GM23338 (cell line): ENCODE measurements around the gene IL16. TPM values are rescaled to one million over a fixed set of nuclear protein-coding genes. Genes with fewer than 3 reads are reported as not detected.

ENCODE experiments used
- ATAC-seq: fragments of 200-7000 bp; cut with Tn5 transposase; 3 replicates; pipeline ENCODE4 v1.9.1; 2020
- DNase-seq: peaks from one replicate; pipeline ENCODE4 v3.0.0-alpha.2; 2015; ENCODE audit warnings: low spot score
- H2AFZ ChIP-seq: fragments of 200-600 bp; sonication (generic); 2 replicates; pipeline ENCODE4 v1.8.0; 2016; ENCODE audit warnings: antibody characterized with exemption, mild to moderate bottlenecking, moderate library complexity
- H3F3A ChIP-seq: fragments of 200-600 bp; sonication (generic); replicated peaks from 2 replicates; pipeline ENCODE4 v1.8.0; 2017; ENCODE audit warnings: antibody characterized with exemption, mixed run types, low read depth
- H3K27ac ChIP-seq: fragments of 200-600 bp; sonication (generic); 2 replicates; pipeline ENCODE4 v1.6.1; 2016; ENCODE audit warnings: low read depth
- H3K27me3 ChIP-seq: fragments of 200-600 bp; sonication (generic); 2 replicates; pipeline ENCODE4 v1.8.0; 2016; ENCODE audit warnings: mild to moderate bottlenecking, mixed run types, moderate library complexity; ENCODE audit not compliant: insufficient read depth
- H3K36me3 ChIP-seq: fragments of 200-600 bp; sonication (generic); 2 replicates; pipeline ENCODE4 v1.8.0; 2016; ENCODE audit warnings: mild to moderate bottlenecking; ENCODE audit not compliant: insufficient read depth
- H3K4me1 ChIP-seq: fragments of 200-600 bp; sonication (generic); 2 replicates; pipeline ENCODE4 v1.8.0; 2016; ENCODE audit warnings: mild to moderate bottlenecking, moderate library complexity; ENCODE audit not compliant: insufficient read depth
- H3K4me2 ChIP-seq: fragments of 200-600 bp; sonication (generic); 2 replicates; pipeline ENCODE4 v1.7.1; 2017; ENCODE audit warnings: mixed run types
- H3K4me3 ChIP-seq: fragments of 200-600 bp; sonication (generic); 2 replicates; pipeline ENCODE4 v1.6.1; 2016; ENCODE audit warnings: mixed run types
- H3K79me2 ChIP-seq: fragments of 200-600 bp; sonication (generic); replicated peaks from 2 replicates; pipeline ENCODE4 v1.8.0; 2017; ENCODE audit warnings: mild to moderate bottlenecking; ENCODE audit not compliant: insufficient read depth
- H3K9me2 ChIP-seq: fragments of 200-600 bp; sonication (generic); 2 replicates; pipeline ENCODE4 v1.8.0; 2017; ENCODE audit not compliant: insufficient read depth
- H4K20me1 ChIP-seq: fragments of 200-600 bp; sonication (generic); replicated peaks from 2 replicates; pipeline ENCODE4 v1.8.0; 2017; ENCODE audit warnings: mild to moderate bottlenecking; ENCODE audit not compliant: insufficient read depth
- H3K27ac Mint-ChIP-seq: 2 replicates; pipeline ENCODE4 v1.8.0; 2020; ENCODE audit warnings: inconsistent platforms, mild to moderate bottlenecking, moderate library complexity, mixed read lengths
- H3K27me3 Mint-ChIP-seq: 3 replicates; pipeline ENCODE4 v1.8.0; 2022; ENCODE audit warnings: low read depth, mild to moderate bottlenecking, moderate library complexity, mixed read lengths, inconsistent platforms; ENCODE audit not compliant: insufficient read depth, poor library complexity
- H3K36me3 Mint-ChIP-seq: 3 replicates; pipeline ENCODE4 v1.8.0; 2021; ENCODE audit warnings: low read depth, mild to moderate bottlenecking, inconsistent platforms, moderate library complexity, mixed read lengths
- H3K4me1 Mint-ChIP-seq: 3 replicates; pipeline ENCODE4 v1.8.0; 2020; ENCODE audit warnings: mild to moderate bottlenecking, inconsistent platforms, mixed read lengths
- H3K4me3 Mint-ChIP-seq: 3 replicates; pipeline ENCODE4 v1.8.0; 2021; ENCODE audit warnings: moderate library complexity, mild to moderate bottlenecking, inconsistent platforms, mixed read lengths
- H3K9me3 Mint-ChIP-seq: 3 replicates; pipeline ENCODE4 v1.8.0; 2020; ENCODE audit warnings: moderate library complexity, mild to moderate bottlenecking, inconsistent platforms, mixed read lengths
- CREB1 ChIP-seq: fragments of 250-450 bp; sonication (Bioruptor Pico); IDR thresholded peaks from 2 replicates; pipeline ENCODE4 v1.5.0; 2020; ENCODE audit warnings: low read depth, mild to moderate bottlenecking, moderate library complexity
- CTCF ChIP-seq, 2 experiments: fragments of 200-600 bp in 1 of 2; sonication (generic) in 1 of 2; conservative IDR thresholded peaks; 2 replicates each; pipeline versions ENCODE4 v1.5.1 to v1.6.1; 2016 to 2017; ENCODE audit warnings: antibody characterized with exemption in 2 of 2, low read depth in 2 of 2, mild to moderate bottlenecking in 2 of 2, moderate library complexity in 1 of 2
- ETS1 ChIP-seq: IDR thresholded peaks from 2 replicates; pipeline ENCODE4 v1.6.1; 2016; ENCODE audit warnings: antibody characterized with exemption
- EZH2phosphoT487 ChIP-seq: fragments of 200-600 bp; sonication (generic); IDR thresholded peaks from one replicate; pipeline ENCODE4 v1.8.1; 2018; ENCODE audit warnings: antibody characterized with exemption; ENCODE audit not compliant: unreplicated experiment
- JUNB ChIP-seq: IDR thresholded peaks from one replicate; pipeline ENCODE4 v1.6.1; 2016; ENCODE audit warnings: antibody characterized with exemption; ENCODE audit not compliant: unreplicated experiment
- POLR2AphosphoS5 ChIP-seq: IDR thresholded peaks from 2 replicates; pipeline ENCODE4 v1.6.1; 2016; ENCODE audit warnings: antibody characterized with exemption, low read depth
- REST ChIP-seq: IDR thresholded peaks from one replicate; pipeline ENCODE4 v1.6.1; 2018; ENCODE audit warnings: antibody characterized with exemption; ENCODE audit not compliant: unreplicated experiment
- STAT1 ChIP-seq: IDR thresholded peaks from one replicate; pipeline ENCODE4 v1.6.1; 2016; ENCODE audit warnings: antibody characterized with exemption; ENCODE audit not compliant: unreplicated experiment
- polyA plus RNA-seq: library from polyadenylated mRNA; unstranded; fragments of >200 nt; fragmentation: Nextera tagmentation; extraction: Ambion mirVana; gene quantifications from 2 replicates; pipeline ENCODE4 v1.2.1, GENCODE V29; 2016
- total RNA-seq: library from RNA; depleted of rRNA; stranded (reverse); fragments of >200 nt; shearing (Covaris generic); gene quantifications from 2 replicates; pipeline ENCODE4 v1.2.3, GENCODE V29; 2014
- TF ChIP-seq, protein P1 (sequence below): fragments of 250-450 bp; sonication (Bioruptor Pico); IDR thresholded peaks from 2 replicates; pipeline ENCODE4 v1.5.0; 2020; ENCODE audit warnings: mild to moderate bottlenecking, moderate library complexity

Gene IL16
- total and polyA plus RNA-seq, 2 experiments from 2014 or later, result 0.29 TPM; not detected in 1

- ATAC-seq, result no peak
- no peak for DNase-seq
- H3K36me3 Mint-ChIP-seq, result no peaks in the 10 kb centered on the region
- Histone ChIP-seq H3K4me2 (no peak overlapping the region), H3K4me1 (peaks cover 15% of the 10 kb centered on the region; the same call in 1 of the 2 replicates), H3K36me3 (no peaks in the 10 kb centered on the region), H3K27ac (no peak overlapping the region), H3K27me3 (no peaks in the 10 kb centered on the region), H3K79me2 (no peaks in the 10 kb centered on the region), H3K4me3 (no peak overlapping the region), H3F3A (no peaks in the 10 kb centered on the region), H3K9me2 (no peaks in the 10 kb centered on the region; the same call in 1 of the 2 replicates), H2AFZ (no peak overlapping the region), H4K20me1 (no peaks in the 10 kb centered on the region)
- H3K4me1 Mint-ChIP-seq, result peaks cover 38% of the 10 kb centered on the region
- peaks cover 16% of the 10 kb centered on the region for H3K27me3 Mint-ChIP-seq
- no peak overlapping the region for H3K27ac Mint-ChIP-seq
- no peak overlapping the region for H3K4me3 Mint-ChIP-seq
- no peak for TF ChIP-seq ETS1
- TF ChIP-seq CREB1 (CRISPR knock-in tag), result no peak
- no peak for TF ChIP-seq CTCF (conservative IDR thresholded peaks at IDR 0.05; ENCODE audit: low read depth in 2 of 2)
- no peaks in the 10 kb centered on the region for H3K9me3 Mint-ChIP-seq
These were observed 104.7 kb downstream of the IL16 start for GRCh38 chr15:81301385-81301784.

DNA sequence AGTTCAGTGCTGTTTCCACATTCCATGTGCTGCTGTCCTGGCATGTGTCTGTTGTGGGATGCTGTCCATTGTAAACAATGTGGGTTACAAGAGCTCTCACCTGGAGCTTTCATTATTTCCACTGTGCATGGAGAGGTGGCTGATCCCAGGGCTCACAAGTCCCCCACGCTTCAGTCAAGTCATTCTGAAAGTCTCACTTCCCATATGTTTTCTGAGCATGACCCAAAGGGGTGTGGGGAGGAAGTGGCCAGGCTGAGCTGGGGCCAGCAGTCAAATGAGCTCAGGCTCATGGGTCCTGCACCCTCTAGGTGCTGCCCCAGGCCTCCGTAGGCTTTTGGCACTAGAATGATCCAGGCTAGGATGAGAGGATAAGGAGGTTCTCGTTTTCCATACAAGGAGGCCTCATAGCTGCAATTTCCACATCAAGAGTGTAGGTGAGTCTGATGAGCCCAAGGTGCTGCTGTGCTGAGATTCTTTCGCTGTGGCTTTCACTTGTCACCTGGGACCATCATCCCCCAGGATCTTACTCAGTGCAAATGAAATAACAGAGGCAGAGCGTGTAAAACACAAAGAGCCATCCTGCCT lies 105.2 kb downstream of the IL16 start:
- H3K27ac ChIP-seq, result no peak overlapping the region
- no peaks in the 10 kb centered on the region for H4K20me1 ChIP-seq
- no peaks in the 10 kb centered on the region; the same call in 1 of the 2 replicates for H3K9me2 ChIP-seq
- no peaks in the 10 kb centered on the region for H3K27me3 ChIP-seq
- H3K4me1 ChIP-seq, result peaks cover 15% of the 10 kb centered on the region; the same call in 1 of the 2 replicates
- ATAC-seq (no peak), DNase-seq (no peak)
- H3K36me3 Mint-ChIP-seq, result no peaks in the 10 kb centered on the region
- H3K27me3 Mint-ChIP-seq, result peaks cover 14% of the 10 kb centered on the region
- H3K79me2 ChIP-seq, result no peaks in the 10 kb centered on the region
- H3K9me3 Mint-ChIP-seq, result no peaks in the 10 kb centered on the region
- H3F3A ChIP-seq, result no peaks in the 10 kb centered on the region
- no peak overlapping the region for H3K4me2 ChIP-seq
- no peak overlapping the region for H3K4me3 ChIP-seq
- no peak overlapping the region for H3K4me3 Mint-ChIP-seq
- H3K36me3 ChIP-seq, result no peaks in the 10 kb centered on the region
- H2AFZ ChIP-seq, result no peak overlapping the region
- no peak overlapping the region for H3K27ac Mint-ChIP-seq
- H3K4me1 Mint-ChIP-seq, result peaks cover 33% of the 10 kb centered on the region
- no peak for TF ChIP-seq STAT1
- no peak for TF ChIP-seq EZH2phosphoT487
- no peak for TF ChIP-seq JUNB
- TF ChIP-seq POLR2AphosphoS5, result no peak
- TF ChIP-seq REST, result no peak
- TF ChIP-seq, protein P1, sequence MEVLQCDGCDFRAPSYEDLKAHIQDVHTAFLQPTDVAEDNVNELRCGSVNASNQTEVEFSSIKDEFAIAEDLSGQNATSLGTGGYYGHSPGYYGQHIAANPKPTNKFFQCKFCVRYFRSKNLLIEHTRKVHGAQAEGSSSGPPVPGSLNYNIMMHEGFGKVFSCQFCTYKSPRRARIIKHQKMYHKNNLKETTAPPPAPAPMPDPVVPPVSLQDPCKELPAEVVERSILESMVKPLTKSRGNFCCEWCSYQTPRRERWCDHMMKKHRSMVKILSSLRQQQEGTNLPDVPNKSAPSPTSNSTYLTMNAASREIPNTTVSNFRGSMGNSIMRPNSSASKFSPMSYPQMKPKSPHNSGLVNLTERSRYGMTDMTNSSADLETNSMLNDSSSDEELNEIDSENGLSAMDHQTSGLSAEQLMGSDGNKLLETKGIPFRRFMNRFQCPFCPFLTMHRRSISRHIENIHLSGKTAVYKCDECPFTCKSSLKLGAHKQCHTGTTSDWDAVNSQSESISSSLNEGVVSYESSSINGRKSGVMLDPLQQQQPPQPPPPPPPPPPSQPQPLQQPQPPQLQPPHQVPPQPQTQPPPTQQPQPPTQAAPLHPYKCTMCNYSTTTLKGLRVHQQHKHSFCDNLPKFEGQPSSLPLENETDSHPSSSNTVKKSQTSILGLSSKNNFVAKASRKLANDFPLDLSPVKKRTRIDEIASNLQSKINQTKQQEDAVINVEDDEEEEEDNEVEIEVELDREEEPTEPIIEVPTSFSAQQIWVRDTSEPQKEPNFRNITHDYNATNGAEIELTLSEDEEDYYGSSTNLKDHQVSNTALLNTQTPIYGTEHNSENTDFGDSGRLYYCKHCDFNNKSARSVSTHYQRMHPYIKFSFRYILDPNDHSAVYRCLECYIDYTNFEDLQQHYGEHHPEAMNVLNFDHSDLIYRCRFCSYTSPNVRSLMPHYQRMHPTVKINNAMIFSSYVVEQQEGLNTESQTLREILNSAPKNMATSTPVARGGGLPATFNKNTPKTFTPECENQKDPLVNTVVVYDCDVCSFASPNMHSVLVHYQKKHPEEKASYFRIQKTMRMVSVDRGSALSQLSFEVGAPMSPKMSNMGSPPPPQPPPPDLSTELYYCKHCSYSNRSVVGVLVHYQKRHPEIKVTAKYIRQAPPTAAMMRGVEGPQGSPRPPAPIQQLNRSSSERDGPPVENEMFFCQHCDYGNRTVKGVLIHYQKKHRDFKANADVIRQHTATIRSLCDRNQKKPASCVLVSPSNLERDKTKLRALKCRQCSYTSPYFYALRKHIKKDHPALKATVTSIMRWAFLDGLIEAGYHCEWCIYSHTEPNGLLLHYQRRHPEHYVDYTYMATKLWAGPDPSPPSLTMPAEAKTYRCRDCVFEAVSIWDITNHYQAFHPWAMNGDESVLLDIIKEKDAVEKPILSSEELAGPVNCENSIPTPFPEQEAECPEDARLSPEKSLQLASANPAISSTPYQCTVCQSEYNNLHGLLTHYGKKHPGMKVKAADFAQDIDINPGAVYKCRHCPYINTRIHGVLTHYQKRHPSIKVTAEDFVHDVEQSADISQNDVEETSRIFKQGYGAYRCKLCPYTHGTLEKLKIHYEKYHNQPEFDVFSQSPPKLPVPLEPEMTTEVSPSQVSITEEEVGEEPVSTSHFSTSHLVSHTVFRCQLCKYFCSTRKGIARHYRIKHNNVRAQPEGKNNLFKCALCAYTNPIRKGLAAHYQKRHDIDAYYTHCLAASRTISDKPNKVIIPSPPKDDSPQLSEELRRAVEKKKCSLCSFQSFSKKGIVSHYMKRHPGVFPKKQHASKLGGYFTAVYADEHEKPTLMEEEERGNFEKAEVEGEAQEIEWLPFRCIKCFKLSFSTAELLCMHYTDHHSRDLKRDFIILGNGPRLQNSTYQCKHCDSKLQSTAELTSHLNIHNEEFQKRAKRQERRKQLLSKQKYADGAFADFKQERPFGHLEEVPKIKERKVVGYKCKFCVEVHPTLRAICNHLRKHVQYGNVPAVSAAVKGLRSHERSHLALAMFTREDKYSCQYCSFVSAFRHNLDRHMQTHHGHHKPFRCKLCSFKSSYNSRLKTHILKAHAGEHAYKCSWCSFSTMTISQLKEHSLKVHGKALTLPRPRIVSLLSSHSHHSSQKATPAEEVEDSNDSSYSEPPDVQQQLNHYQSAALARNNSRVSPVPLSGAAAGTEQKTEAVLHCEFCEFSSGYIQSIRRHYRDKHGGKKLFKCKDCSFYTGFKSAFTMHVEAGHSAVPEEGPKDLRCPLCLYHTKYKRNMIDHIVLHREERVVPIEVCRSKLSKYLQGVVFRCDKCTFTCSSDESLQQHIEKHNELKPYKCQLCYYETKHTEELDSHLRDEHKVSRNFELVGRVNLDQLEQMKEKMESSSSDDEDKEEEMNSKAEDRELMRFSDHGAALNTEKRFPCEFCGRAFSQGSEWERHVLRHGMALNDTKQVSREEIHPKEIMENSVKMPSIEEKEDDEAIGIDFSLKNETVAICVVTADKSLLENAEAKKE (CRISPR knock-in tag), result no peak
